Measurements from ENCODE around the gene SMPDL3B.

DNA sequence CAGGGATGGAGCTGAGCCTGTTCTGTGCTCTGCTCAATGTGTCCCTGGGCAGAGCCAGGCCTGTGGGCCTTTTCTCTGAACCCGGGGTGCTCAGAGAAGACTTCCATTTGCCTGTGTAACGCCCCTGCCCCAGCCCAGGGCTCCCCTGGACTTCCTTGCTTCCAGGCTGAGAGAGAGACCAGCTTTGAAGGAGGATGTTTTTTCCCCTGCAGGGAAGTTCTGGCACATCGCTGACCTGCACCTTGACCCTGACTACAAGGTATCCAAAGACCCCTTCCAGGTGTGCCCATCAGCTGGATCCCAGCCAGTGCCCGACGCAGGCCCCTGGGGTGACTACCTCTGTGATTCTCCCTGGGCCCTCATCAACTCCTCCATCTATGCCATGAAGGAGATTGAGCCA lies 10.2 kb downstream of the SMPDL3B start:
- TF ChIP-seq POLR2A (IDR thresholded peaks at IDR 0.05; ENCODE audit: low read length) (no peak), GATA1 (IDR thresholded peaks at IDR 0.05; ENCODE audit: low read depth, low read length) (no peak)
